H9 (cell line): ENCODE data around the gene ZFAND3. TPM values are rescaled to one million over a fixed set of nuclear protein-coding genes. Genes with fewer than 3 reads are reported as not detected.

ENCODE experiments used
- DNase-seq: peaks from one replicate; pipeline ENCODE4 v3.0.0-alpha.2; 2017
- H2AFZ ChIP-seq: one replicate; pipeline ENCODE4 v1.6.1; 2013; ENCODE audit warnings: mild to moderate bottlenecking, low read length, control low read depth, moderate library complexity
- H2AK5ac ChIP-seq: 2 replicates; pipeline ENCODE4 v1.6.1; 2013; ENCODE audit warnings: low read length, control low read depth, mixed read lengths; ENCODE audit not compliant: insufficient read length
- H2BK120ac ChIP-seq: one replicate; pipeline ENCODE4 v1.6.1; 2013; ENCODE audit warnings: low read depth, mild to moderate bottlenecking, low read length, control low read depth, inconsistent platforms; ENCODE audit not compliant: poor library complexity, severe bottlenecking
- H2BK12ac ChIP-seq: 2 replicates; pipeline ENCODE4 v1.6.1; 2013; ENCODE audit warnings: low read length, control low read depth, mixed read lengths, low read depth; ENCODE audit not compliant: insufficient read length
- H2BK15ac ChIP-seq: 2 replicates; pipeline ENCODE4 v1.6.1; 2013; ENCODE audit warnings: low read depth, low read length, control low read depth
- H2BK20ac ChIP-seq: one replicate; pipeline ENCODE4 v1.6.1; 2013; ENCODE audit warnings: low read depth, mild to moderate bottlenecking, low read length, control low read depth, inconsistent platforms; ENCODE audit not compliant: poor library complexity, severe bottlenecking
- H2BK5ac ChIP-seq: 2 replicates; pipeline ENCODE4 v1.6.1; 2013; ENCODE audit warnings: low read length, control low read depth, mixed read lengths; ENCODE audit not compliant: insufficient read length
- H3K14ac ChIP-seq: 2 replicates; pipeline ENCODE4 v1.6.1; 2013; ENCODE audit warnings: low read length, control low read depth; ENCODE audit not compliant: insufficient read depth
- H3K18ac ChIP-seq: 2 replicates; pipeline ENCODE4 v1.6.1; 2013; ENCODE audit warnings: low read depth, mild to moderate bottlenecking, mixed read lengths, low read length, control low read depth; ENCODE audit not compliant: insufficient read length
- H3K23ac ChIP-seq: 2 replicates; pipeline ENCODE4 v1.6.1; 2013; ENCODE audit warnings: low read length, control low read depth, mixed read lengths, low read depth; ENCODE audit not compliant: insufficient read length
- H3K23me2 ChIP-seq: 2 replicates; pipeline ENCODE4 v1.6.1; 2013; ENCODE audit warnings: low read depth, mild to moderate bottlenecking, mixed read lengths, low read length, control low read depth; ENCODE audit not compliant: insufficient read length, poor library complexity, severe bottlenecking
- H3K27ac ChIP-seq: 2 replicates; pipeline ENCODE4 v1.5.1; 2013; ENCODE audit warnings: low read length, control low read depth, mixed read lengths, low read depth; ENCODE audit not compliant: insufficient read length
- H3K27me3 ChIP-seq: 2 replicates; pipeline ENCODE4 v1.6.1; 2013; ENCODE audit warnings: low read length, control low read depth, inconsistent platforms; ENCODE audit not compliant: insufficient read depth
- H3K4ac ChIP-seq: 2 replicates; pipeline ENCODE4 v1.6.1; 2013; ENCODE audit warnings: low read depth, mild to moderate bottlenecking, control low read depth, inconsistent platforms, low read length, moderate library complexity
- H3K4me1 ChIP-seq: 2 replicates; pipeline ENCODE4 v1.6.1; 2013; ENCODE audit warnings: low read length, control low read depth, inconsistent platforms; ENCODE audit not compliant: insufficient read depth
- H3K4me2 ChIP-seq: 2 replicates; pipeline ENCODE4 v1.6.1; 2013; ENCODE audit warnings: low read length, control low read depth, mixed read lengths; ENCODE audit not compliant: insufficient read length, insufficient read depth
- H3K56ac ChIP-seq: 2 replicates; pipeline ENCODE4 v1.6.1; 2013; ENCODE audit warnings: low read depth, mild to moderate bottlenecking, mixed read lengths, low read length, control low read depth; ENCODE audit not compliant: insufficient read length
- H3K79me1 ChIP-seq: 2 replicates; pipeline ENCODE4 v1.6.1; 2013; ENCODE audit warnings: low read depth, mild to moderate bottlenecking, moderate library complexity, low read length, control low read depth, inconsistent platforms; ENCODE audit not compliant: insufficient read depth, poor library complexity, severe bottlenecking
- H3K79me2 ChIP-seq: 2 replicates; pipeline ENCODE4 v1.6.1; 2013; ENCODE audit warnings: low read length, control low read depth, inconsistent platforms; ENCODE audit not compliant: insufficient read depth
- H3K9ac ChIP-seq: 2 replicates; pipeline ENCODE4 v1.6.1; 2013; ENCODE audit warnings: low read length, control low read depth, mixed read lengths; ENCODE audit not compliant: insufficient read length; ENCODE audit errors: extremely low read depth
- H3K9me3 ChIP-seq: one replicate; pipeline ENCODE4 v1.6.1; 2013; ENCODE audit warnings: low read depth, low read length, inconsistent platforms; ENCODE audit not compliant: control insufficient read depth
- H3T11ph ChIP-seq: one replicate; pipeline ENCODE4 v1.6.1; 2013; ENCODE audit warnings: mild to moderate bottlenecking, low read length, control low read depth, inconsistent platforms
- H4K20me1 ChIP-seq: one replicate; pipeline ENCODE4 v1.6.1; 2013; ENCODE audit not compliant: control insufficient read depth, insufficient read length, insufficient read depth
- H4K5ac ChIP-seq: 2 replicates; pipeline ENCODE4 v1.6.1; 2013; ENCODE audit warnings: low read depth, mild to moderate bottlenecking, mixed read lengths, low read length, control low read depth; ENCODE audit not compliant: insufficient read length
- H4K8ac ChIP-seq: replicated peaks from 2 replicates; pipeline ENCODE4 v1.6.1; 2013; ENCODE audit warnings: low read length, control low read depth, mixed read lengths, low read depth; ENCODE audit not compliant: insufficient read length
- H4K91ac ChIP-seq: 2 replicates; pipeline ENCODE4 v1.6.1; 2013; ENCODE audit warnings: low read depth, mild to moderate bottlenecking, moderate library complexity, mixed read lengths, low read length, control low read depth; ENCODE audit not compliant: insufficient read length
- H3K27ac Mint-ChIP-seq, 3 experiments: 2 replicates in 2 of 3; 3 replicates in 1 of 3; pipeline ENCODE4 v1.8.0; 2020 to 2021; ENCODE audit warnings: mixed read lengths in 3 of 3, mild to moderate bottlenecking in 1 of 3, moderate library complexity in 1 of 3
- H3K27me3 Mint-ChIP-seq: 2 replicates; pipeline ENCODE4 v1.8.0; 2021; ENCODE audit warnings: low read depth, mild to moderate bottlenecking, moderate library complexity, mixed read lengths
- H3K36me3 Mint-ChIP-seq, 3 experiments: 2 replicates in 2 of 3; 3 replicates in 1 of 3; pipeline ENCODE4 v1.8.0; 2020 to 2021; ENCODE audit warnings: low read depth in 3 of 3, mixed read lengths in 3 of 3; ENCODE audit not compliant: insufficient read depth in 1 of 3
- H3K4me1 Mint-ChIP-seq, 2 experiments: 2 replicates each; pipeline ENCODE4 v1.8.0; 2020; ENCODE audit warnings: mixed read lengths in 2 of 2
- H3K4me3 Mint-ChIP-seq, 2 experiments: 2 replicates in 1 of 2; 3 replicates in 1 of 2; pipeline ENCODE4 v1.8.0; 2020 to 2021; ENCODE audit warnings: mild to moderate bottlenecking in 2 of 2, mixed read lengths in 2 of 2, moderate library complexity in 1 of 2
- H3K9me3 Mint-ChIP-seq, 2 experiments: 2 replicates in 1 of 2; 3 replicates in 1 of 2; pipeline ENCODE4 v1.8.0; 2020; ENCODE audit warnings: mild to moderate bottlenecking in 2 of 2, mixed read lengths in 2 of 2, moderate library complexity in 1 of 2
- CTCF ChIP-seq: fragments of 200-600 bp; sonication (generic); conservative IDR thresholded peaks from 3 replicates; pipeline ENCODE4 v1.8.0; 2021; ENCODE audit warnings: antibody characterized with exemption, mild to moderate bottlenecking
- total RNA-seq: library from RNA; stranded (reverse); gene quantifications from 2 replicates; pipeline ENCODE4 v1.2.1, GENCODE V29; 2021

The ZFAND3 gene
- total RNA-seq, 1 experiment from 2014 or later = 57.7 TPM

- Mint-ChIP-seq H3K9me3 (peaks cover 3 to 7% of the 10 kb centered on the region in 2 experiments; a peak in 3 of 5 replicates), H3K4me3 (no peak overlapping the region), H3K36me3 (peaks cover 0 to 11% (median 3%) of the 10 kb centered on the region in 3 experiments; a peak in 6 of 7 replicates), H3K4me1 (peaks cover 16% of the 10 kb centered on the region in 2 experiments), H3K27me3 (no peaks in the 10 kb centered on the region), H3K27ac (no peak overlapping the region)
- peaks cover 3% of the 10 kb centered on the region for H3K79me1 ChIP-seq
- no peak overlapping the region for H2BK5ac ChIP-seq
- H2BK15ac ChIP-seq = no peak overlapping the region
- no peak overlapping the region for H3K23ac ChIP-seq
- H2BK20ac ChIP-seq = no peak overlapping the region
- no peak overlapping the region for H3T11ph ChIP-seq
- no peak overlapping the region for H3K14ac ChIP-seq
- no peak overlapping the region for H3K27ac ChIP-seq
- H3K4ac ChIP-seq = no peak overlapping the region
- no peak overlapping the region for H2AK5ac ChIP-seq
- no peak overlapping the region for H2BK12ac ChIP-seq
- no peak overlapping the region for H4K91ac ChIP-seq
- no peak overlapping the region for H4K5ac ChIP-seq
- no peak overlapping the region for H3K18ac ChIP-seq
- no peaks in the 10 kb centered on the region for H3K79me2 ChIP-seq
- H3K9ac ChIP-seq = no peak overlapping the region
- H4K8ac ChIP-seq = no peak overlapping the region
- H3K23me2 ChIP-seq = no peaks in the 10 kb centered on the region
- no peaks in the 10 kb centered on the region for H4K20me1 ChIP-seq
- H3K4me1 ChIP-seq = no peaks in the 10 kb centered on the region; the same call in 1 of the 2 replicates
- DNase-seq = no peak
- TF ChIP-seq CTCF = no peak
- no peak overlapping the region for H2BK120ac ChIP-seq
- H3K9me3 ChIP-seq = no peaks in the 10 kb centered on the region
- no peaks in the 10 kb centered on the region for H3K27me3 ChIP-seq
- H2AFZ ChIP-seq = no peak overlapping the region
- no peak overlapping the region for H3K4me2 ChIP-seq
- no peak overlapping the region for H3K56ac ChIP-seq
Measured at GRCh38 chr6:38131527-38131965, 312.0 kb downstream of the ZFAND3 start.
